GM12875 (cell line): ENCODE measurements around the gene USP34.

Experiments used
- H3K4me3 ChIP-seq: one replicate; pipeline ENCODE4 v1.5.1; 2011; ENCODE audit warnings: low read depth, low read length, control low read depth
- TF ChIP-seq, protein P1 (sequence below): IDR thresholded peaks from 2 replicates; pipeline ENCODE4 v1.5.1; 2011; ENCODE audit warnings: low read depth, mild to moderate bottlenecking, control low read depth, inconsistent platforms, low read length, moderate library complexity, borderline replicate concordance; ENCODE audit not compliant: insufficient read depth

Gene USP34

GRCh38 chr2:61354543-61355197, 116.2 kb downstream of the USP34 start:
- TF ChIP-seq, protein P1, sequence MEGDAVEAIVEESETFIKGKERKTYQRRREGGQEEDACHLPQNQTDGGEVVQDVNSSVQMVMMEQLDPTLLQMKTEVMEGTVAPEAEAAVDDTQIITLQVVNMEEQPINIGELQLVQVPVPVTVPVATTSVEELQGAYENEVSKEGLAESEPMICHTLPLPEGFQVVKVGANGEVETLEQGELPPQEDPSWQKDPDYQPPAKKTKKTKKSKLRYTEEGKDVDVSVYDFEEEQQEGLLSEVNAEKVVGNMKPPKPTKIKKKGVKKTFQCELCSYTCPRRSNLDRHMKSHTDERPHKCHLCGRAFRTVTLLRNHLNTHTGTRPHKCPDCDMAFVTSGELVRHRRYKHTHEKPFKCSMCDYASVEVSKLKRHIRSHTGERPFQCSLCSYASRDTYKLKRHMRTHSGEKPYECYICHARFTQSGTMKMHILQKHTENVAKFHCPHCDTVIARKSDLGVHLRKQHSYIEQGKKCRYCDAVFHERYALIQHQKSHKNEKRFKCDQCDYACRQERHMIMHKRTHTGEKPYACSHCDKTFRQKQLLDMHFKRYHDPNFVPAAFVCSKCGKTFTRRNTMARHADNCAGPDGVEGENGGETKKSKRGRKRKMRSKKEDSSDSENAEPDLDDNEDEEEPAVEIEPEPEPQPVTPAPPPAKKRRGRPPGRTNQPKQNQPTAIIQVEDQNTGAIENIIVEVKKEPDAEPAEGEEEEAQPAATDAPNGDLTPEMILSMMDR: no peak
- H3K4me3 ChIP-seq: no peak overlapping the region

GRCh38 chr2:61353909-61354308, 117.0 kb downstream of the USP34 start:
- no peak overlapping the region for H3K4me3 ChIP-seq
- TF ChIP-seq, protein P1: no peak

- no peak overlapping the region for H3K4me3 ChIP-seq
- TF ChIP-seq, protein P1: no peak
These were observed 120.1 kb downstream of the USP34 start for GRCh38 chr2:61350777-61351176.

DNA sequence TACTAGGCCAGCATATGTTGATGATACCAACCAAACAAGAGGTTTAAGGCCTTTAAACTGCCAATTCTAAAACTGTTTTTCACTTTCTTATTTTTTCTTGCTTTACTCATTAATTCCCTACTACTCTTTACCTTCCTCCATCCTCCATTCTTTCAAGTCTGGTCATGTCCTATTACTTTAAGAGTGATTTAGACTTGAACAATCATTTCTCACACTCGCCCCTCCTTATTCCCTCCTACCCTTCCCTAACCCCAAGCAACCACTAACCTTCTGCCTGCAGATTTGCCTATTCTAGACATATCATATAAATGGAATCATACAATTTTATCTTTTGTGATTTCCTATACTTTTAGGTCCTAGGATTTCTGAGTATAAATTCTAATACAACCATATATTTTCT, 127.7 kb downstream of the USP34 start:
- H3K4me3 ChIP-seq: no peak overlapping the region
- TF ChIP-seq, protein P1: no peak

- TF ChIP-seq, protein P1: no peak
- no peak overlapping the region for H3K4me3 ChIP-seq
These were observed 130.6 kb downstream of the USP34 start for GRCh38 chr2:61340242-61340641.

- TF ChIP-seq, protein P1: no peak
- no peak overlapping the region for H3K4me3 ChIP-seq
These were observed 132.4 kb downstream of the USP34 start for GRCh38 chr2:61338447-61338846.

DNA sequence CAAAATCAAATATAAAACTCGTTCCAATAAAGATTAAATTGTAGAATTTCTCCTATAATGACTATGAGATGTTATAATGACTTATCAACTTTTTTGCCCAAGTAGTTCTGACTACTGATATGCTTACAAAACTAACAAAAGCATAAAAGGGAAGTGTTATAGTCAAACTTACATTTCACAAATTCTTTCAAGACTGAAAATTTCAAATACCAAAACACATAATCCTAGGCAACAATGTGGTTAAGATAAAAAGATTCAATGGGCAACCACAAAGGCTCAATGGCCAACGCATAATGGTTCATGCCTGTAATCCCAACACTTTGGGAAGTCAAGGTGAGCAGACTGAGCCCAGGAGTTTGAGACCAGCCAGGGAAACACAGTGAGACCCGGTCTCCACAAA, 135.7 kb downstream of the USP34 start:
- TF ChIP-seq, protein P1: no peak
- no peak overlapping the region for H3K4me3 ChIP-seq
